GM19452 (cell line): ENCODE data around the gene CTNNAL1.
A peak's percentile ranks its signal among the peaks of the same experiment; 100 is the strongest.

Experiments
- ATAC-seq: cut with Tn5 transposase; IDR thresholded peaks from one replicate; pipeline ENCODE4 v1.9.1; 2021; ENCODE audit not compliant: unreplicated experiment

The CTNNAL1 gene

DNA sequence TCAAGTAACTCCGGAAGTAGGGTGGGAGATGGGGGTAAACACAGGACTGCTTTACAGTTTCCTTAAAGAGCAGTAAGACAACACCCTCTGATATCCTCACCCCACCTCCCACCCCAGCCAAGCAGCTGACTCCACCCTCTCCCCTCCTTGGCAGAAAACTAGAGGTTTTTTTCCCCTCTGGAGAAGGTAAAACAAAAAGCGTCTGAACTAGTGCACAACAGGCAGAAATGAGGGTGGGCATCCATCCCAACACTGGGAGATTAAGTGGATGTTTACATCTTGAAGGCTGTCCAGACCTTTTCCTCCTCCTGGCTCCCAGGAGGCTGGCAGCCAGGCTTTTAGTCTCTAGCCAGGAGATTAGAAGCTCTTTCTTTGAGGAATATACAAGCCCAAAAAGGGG, 13.9 kb upstream of the CTNNAL1 start:
- no peak for ATAC-seq

GRCh38 chr9:109026306-109026705, 13.0 kb upstream of the CTNNAL1 start:
- no peak for ATAC-seq

DNA sequence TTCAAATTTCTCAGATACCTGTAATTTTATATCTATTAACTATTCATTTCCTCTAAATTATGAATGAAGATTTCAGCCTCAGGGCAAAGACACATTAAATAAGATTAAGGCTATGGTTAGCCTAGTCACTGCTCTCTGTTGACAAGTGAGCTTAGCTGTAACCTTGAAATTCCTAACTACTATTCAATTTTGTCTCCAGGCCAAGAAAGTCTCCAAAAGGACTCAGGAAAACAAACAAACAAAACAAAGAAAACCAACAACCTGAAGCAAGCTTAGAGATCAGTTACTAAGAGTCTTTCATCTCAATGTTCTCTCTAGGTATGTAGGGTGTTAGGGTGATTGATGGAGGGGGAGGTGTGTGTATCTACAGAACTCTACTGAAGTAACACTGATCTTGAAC, 9.6 kb upstream of the CTNNAL1 start:
- no peak for ATAC-seq

DNA sequence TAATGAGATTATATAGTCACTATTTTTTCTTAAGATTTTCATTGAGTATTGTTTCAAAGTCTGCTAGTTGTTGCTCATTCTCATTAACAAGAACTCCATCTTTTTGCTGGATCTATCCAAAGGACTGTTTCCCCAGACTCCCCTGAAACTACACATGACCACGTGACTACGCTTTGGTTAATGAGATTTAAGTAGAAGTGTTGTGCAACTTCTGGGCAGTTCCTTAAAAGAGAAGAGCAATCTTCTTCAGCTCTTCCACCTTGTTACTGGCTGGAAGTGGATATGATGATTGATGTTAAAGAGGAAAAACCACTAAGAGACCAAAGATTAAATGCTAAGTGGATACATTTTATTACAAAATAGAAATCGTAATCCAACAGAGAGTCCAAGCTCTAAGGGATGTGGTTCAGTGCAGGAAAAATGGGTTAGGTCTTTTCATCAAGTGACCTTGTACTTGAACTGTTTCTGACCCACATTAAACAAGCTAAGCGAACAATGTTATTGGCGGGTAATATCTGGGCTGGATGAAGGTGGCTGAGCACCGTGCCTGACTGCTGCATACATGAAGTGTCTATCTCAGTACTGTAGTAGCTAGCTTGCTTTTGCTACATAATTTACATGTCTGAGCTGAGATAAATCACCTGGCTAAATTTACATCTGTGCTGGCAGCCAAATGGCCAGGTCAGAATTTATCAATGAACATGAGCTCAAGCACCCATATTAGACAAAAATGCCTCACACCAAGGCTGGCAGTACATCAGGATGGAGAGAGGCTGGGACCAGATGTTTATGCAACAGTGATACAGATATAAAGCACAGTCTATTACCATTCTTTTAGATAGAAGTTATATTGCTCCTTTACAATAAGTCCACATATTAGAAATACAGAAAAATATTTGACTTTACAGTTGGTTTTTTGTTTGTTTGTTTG, 7.5 kb upstream of the CTNNAL1 start:
- no peak for ATAC-seq

GRCh38 chr9:109020113-109020512, 6.8 kb upstream of the CTNNAL1 start:
- ATAC-seq, result no peak

- no peak for ATAC-seq
Measured at GRCh38 chr9:109019420-109019819, 6.1 kb upstream of the CTNNAL1 start.

DNA sequence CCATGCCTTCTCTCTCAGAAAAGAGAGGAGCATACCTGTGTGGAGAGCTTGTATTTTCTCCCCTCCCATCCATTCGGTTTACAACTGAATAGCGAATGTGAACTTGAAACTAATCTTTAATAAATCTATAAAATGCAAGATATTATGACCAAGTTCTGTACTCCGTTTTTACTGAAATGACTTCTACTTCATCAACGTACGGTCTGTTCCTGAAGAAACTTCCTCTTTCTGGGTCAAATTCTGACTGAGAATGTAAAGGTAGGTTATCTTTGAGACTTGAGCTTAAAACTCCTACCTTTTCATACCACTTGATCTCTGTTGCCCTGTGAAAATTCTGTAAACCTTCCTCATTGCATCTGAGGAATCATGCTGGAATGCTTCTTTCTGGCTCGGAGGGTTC, 4.2 kb upstream of the CTNNAL1 start:
- no peak for ATAC-seq

DNA sequence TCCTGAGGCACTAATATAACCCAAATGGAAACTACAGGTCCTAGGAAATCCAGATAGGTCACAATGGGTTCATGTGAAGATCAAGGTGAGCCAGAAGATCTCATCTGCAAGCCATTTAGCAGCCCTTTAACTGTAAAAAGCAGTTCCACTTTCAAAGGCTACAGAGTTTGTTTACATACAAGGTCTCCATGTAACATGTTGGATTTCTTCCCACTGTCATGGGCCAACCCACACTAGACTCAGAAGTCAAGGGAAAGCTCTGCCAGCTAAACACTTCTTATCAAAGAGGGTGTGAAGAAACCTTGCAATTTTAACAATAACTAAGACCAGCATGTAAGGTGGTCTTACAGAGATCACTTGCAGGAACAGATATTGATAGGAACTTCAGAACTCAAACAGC, 3.8 kb upstream of the CTNNAL1 start:
- ATAC-seq, result no peak

- ATAC-seq, result no peak
Measured at GRCh38 chr9:109016132-109016531, 2.8 kb upstream of the CTNNAL1 start.

DNA sequence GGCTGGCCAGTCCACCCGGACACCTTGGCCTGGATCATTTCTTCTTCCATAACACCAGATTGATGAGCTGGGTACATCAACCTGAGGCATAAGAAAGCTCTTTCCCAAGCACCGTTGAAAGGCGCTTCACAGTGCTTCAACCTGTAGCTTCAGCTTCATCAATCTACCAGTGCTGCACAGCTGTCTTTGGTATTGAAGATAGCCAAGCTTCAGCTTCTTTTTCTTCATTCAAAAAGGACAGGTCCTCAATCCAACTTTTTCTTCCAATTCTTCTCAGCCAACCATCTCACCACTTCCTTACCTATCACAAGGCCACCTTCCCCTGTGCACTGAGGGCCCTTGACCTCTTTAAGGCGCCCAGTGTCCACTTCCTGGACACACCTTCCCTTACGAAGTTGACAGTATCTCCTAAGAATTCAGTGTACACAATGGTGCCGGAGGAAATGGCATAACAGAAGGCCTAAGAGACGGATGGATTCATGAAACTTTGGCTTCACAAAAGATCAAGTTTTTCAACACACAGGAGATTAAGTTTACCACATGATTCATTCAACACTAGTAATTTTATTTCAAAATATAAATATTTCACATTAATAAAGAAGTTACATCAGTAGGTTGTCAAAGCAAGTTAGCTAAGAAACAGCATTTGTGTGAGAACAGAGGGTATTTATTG, 1.4 kb upstream of the CTNNAL1 start:
- ATAC-seq, result no peak

GRCh38 chr9:109013679-109014607, 644 bp upstream of the CTNNAL1 start:
- no peak for ATAC-seq

DNA sequence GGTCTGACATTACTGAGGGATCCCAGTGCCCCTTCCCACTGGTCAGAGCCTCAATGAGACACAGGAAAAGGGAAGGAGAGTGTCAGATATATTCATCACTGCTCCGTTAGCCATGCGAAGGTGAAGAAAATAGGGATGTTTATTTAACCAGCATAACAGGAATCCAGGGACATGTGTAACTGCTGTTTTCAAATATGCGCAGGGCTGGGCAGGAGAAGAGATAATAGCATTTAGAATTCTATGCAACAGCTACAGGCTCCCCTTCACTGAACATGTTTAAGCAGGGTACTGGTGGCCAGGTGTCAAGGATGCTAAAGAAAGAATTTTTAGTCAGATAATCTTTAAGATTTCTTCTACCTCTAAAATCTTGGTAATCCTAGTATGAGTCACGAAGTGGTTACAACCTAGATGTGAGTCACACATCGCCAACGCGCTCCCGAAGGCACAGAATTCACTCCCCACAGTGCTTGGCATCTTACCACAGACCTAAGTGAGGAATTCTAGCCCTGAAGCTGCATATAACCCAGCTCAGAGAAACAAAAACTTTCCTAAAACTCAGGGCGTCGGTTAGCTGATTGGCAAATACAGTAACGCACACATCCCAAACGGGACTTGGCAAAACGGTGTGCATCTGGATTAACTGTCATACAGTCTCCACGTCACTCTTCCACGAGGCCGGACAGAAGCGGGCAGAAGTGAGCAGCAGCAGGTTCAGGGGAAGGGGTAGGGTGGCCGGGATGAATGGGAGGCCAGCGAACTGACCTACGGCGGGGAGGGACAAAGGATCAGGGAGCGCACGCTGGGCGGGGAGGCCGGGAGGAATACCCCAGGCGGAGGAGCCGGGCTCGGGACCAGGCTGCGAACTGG, 1.1 kb downstream of the CTNNAL1 start:
- ATAC-seq, result peak; percentile 36

DNA sequence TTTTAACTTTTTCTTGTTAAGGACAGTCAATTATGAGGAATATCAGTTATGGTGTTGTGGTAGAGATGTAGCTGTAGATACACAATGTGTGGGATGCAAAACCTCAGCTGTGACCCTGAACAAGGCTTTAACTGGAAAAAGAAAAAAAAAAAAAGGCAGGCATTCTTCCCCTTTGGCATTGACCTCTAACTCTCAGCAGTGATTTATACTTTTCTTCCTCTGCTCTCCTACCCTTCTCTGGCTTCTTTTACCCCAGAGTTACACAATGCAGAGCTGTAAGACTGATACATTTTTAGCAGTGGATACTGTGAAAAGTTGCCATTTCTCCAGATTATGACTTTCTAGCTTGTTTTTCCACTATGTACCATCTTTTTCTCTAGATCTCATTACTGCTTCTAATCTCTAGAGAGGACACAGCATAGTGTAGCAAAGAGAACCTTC, 2.0 kb downstream of the CTNNAL1 start:
- no peak for ATAC-seq

GRCh38 chr9:109010746-109011145, 2.6 kb downstream of the CTNNAL1 start:
- ATAC-seq, result peak; percentile 41

DNA sequence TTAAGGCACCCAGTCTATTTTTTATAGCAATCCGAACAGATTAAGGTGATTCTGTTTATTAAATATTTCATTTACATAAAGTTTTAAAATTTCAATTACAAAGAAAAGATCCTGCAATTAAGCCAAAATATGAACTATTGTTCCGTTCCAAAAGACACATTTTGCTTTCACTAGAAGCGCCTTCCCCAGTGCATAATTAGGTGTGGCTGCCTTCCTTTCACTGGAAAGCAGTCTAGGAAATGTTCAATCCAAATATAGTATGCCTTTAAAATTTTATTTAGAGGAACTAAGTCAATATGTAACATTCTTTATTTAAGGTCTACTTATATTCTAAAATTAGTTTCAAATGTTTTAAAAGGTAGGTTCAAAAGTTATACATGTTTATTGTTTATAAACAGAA, 7.6 kb downstream of the CTNNAL1 start:
- no peak for ATAC-seq

GRCh38 chr9:109003116-109003515, 10.2 kb downstream of the CTNNAL1 start:
- no peak for ATAC-seq

DNA sequence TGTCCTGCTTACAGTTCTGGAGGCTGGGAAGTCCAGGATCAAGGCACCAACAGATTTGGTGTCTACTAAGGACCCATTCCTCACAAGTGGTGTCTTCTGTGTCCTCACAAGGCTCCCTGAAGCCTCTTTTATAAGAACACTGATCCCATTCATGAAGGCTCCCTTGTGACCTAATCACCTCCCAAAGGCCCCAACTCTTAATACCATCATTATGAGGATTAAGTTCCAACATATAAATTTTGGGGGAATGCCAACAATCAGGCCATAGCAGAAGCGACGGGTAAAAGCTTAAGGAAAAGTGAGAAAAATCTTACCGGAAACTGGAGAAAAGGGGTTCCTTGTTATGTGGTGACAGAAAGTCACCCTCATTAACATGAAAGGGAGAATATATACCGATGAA, 11.2 kb downstream of the CTNNAL1 start:
- ATAC-seq, result no peak

GRCh38 chr9:109001275-109001676, 12.0 kb downstream of the CTNNAL1 start:
- ATAC-seq, result no peak

DNA sequence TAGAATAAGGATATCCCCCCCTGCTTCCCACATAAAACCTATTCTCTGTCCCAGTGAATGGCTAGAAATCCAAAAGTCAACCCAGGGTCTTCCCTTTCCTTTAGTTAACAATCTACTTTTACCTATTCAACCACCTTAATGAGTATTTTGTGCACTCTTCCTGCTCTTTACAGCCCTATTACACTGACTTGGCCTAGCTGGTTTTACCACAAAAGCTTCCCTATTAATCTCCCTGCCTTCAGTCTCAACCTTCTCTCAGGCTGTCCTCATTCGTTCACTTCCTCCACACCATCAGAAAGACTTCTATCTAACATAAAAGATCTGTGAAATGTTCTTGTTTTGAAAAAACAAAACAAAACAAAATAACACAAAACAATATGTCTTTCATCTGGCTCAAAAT, 16.2 kb downstream of the CTNNAL1 start:
- no peak for ATAC-seq

GRCh38 chr9:108996643-108997042, 16.7 kb downstream of the CTNNAL1 start:
- no peak for ATAC-seq
